ENCODE results near the gene ZFP36L2. TPM values are rescaled to one million over a fixed set of nuclear protein-coding genes. Genes with fewer than 3 reads are reported as not detected.
A peak's percentile ranks its signal among the peaks of the same experiment; 100 is the strongest.

Gene ZFP36L2
- total RNA-seq, 4 donors from 2014 or later = 114 to 305 (median 208) TPM

DNA sequence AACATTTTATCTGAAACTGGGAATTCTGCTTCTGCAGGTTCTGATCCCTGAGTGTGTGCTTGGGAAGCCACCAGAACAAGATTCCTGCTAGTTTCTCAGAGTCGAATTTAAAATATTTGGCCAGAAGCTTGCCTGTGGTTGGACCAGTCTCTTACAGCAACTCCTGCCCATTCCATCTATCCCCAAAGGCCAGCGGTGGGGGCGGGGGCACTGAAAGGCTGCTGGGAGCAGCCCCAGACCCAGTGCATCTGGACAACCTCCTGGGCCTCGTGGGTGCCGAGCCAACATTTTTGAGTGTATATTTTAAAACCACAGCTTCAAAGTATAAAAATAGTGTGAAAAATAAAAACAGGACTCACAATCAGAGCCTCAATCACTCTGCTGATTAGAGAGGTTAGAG, 38.6 kb upstream of the ZFP36L2 start:
- 71% methylated on average over 5 of the region's 5 CpGs; no CpG with 5 or more reads in 1 of the 2 donors for WGBS, 2 donors (ENCODE audit: low coverage in 1 of 2)
- H3K4me1 ChIP-seq = peaks cover 10 to 48% (median 23%) of the 10 kb centered on the region in 4 donors
- in situ Hi-C loops (cut with MboI; ENCODE audit: low pct_ligation_motif_present in 1 of 4, low pct_unique_long_range_greater_than_20kb in 1 of 4, low sequenced_read_pairs in 3 of 4) = loop anchor here in 1 of 4 donors (25.0 kb wide), 1 partner anchor 428 kb away; no protein-coding TSS in a partner anchor
- TF ChIP-seq, protein P1, sequence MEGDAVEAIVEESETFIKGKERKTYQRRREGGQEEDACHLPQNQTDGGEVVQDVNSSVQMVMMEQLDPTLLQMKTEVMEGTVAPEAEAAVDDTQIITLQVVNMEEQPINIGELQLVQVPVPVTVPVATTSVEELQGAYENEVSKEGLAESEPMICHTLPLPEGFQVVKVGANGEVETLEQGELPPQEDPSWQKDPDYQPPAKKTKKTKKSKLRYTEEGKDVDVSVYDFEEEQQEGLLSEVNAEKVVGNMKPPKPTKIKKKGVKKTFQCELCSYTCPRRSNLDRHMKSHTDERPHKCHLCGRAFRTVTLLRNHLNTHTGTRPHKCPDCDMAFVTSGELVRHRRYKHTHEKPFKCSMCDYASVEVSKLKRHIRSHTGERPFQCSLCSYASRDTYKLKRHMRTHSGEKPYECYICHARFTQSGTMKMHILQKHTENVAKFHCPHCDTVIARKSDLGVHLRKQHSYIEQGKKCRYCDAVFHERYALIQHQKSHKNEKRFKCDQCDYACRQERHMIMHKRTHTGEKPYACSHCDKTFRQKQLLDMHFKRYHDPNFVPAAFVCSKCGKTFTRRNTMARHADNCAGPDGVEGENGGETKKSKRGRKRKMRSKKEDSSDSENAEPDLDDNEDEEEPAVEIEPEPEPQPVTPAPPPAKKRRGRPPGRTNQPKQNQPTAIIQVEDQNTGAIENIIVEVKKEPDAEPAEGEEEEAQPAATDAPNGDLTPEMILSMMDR (IDR thresholded peaks at IDR 0.05) = no peak
- TF ChIP-seq EP300 (IDR thresholded peaks at IDR 0.05; ENCODE audit: low read depth) = no peak
- no peak for TF ChIP-seq POLR2A (IDR thresholded peaks at IDR 0.05)
- no peak for TF ChIP-seq POLR2AphosphoS5 (IDR thresholded peaks at IDR 0.05)
- H3K27me3 ChIP-seq = no peaks in the 10 kb centered on the region
- intact Hi-C loops (cut with DNase I; ENCODE audit: low total_unique reads) = loop anchor here (10.0 kb wide), 1 partner anchor 190 kb away; no protein-coding TSS in a partner anchor
- no peaks in the 10 kb centered on the region for H3K9me3 ChIP-seq
- DNase-seq = no peak
- no peak overlapping the region for H3K4me3 ChIP-seq
- peak overlapping the region; percentile 77 to 86 (median 84) for H3K27ac ChIP-seq
- H3K36me3 ChIP-seq = no peaks in the 10 kb centered on the region

DNA sequence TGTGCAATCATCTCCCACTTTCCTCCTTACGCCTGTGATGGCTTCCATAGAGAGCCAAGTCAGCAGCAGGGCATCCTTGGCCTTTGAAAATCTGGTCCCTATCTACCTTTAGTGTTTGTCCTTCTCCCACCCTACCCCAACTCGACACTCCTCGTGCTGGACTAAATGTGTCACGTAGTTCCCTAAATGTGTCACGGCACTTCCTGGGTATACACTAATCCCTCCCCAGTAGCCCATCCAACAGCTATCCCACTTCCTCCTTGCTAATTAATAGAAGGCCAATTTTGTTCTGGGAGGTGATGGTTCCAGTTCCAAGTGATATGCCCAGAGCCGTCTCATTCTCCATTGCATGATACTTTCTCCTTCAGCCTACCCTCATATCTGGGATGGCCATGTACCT, 36.5 kb upstream of the ZFP36L2 start:
- H3K36me3 ChIP-seq = no peaks in the 10 kb centered on the region
- DNase-seq = no peak
- TF ChIP-seq EP300 (IDR thresholded peaks at IDR 0.05; ENCODE audit: low read depth) (no peak), POLR2AphosphoS5 (IDR thresholded peaks at IDR 0.05) (no peak), POLR2A (IDR thresholded peaks at IDR 0.05) (no peak)
- TF ChIP-seq, protein P1 (IDR thresholded peaks at IDR 0.05) = no peak
- H3K27me3 ChIP-seq = no peaks in the 10 kb centered on the region
- H3K4me1 ChIP-seq = peaks cover 0 to 27% (median 7%) of the 10 kb centered on the region in 4 donors
- in situ Hi-C loops (cut with MboI; ENCODE audit: low pct_ligation_motif_present in 1 of 4, low pct_unique_long_range_greater_than_20kb in 1 of 4, low sequenced_read_pairs in 3 of 4) (loop anchor here in 1 of 4 donors (25.0 kb wide), 1 partner anchor 426 kb away; no protein-coding TSS in a partner anchor), intact Hi-C loops (cut with DNase I; ENCODE audit: low total_unique reads) (loop anchor here (10.0 kb wide), 1 partner anchor 192 kb away; no protein-coding TSS in a partner anchor)
- 94 to 100% methylated on average over 6 of the region's 6 CpGs for WGBS, 2 donors (ENCODE audit: low coverage in 1 of 2)
- no peaks in the 10 kb centered on the region for H3K9me3 ChIP-seq
- H3K27ac ChIP-seq = no peak overlapping the region
- H3K4me3 ChIP-seq = no peak overlapping the region

DNA sequence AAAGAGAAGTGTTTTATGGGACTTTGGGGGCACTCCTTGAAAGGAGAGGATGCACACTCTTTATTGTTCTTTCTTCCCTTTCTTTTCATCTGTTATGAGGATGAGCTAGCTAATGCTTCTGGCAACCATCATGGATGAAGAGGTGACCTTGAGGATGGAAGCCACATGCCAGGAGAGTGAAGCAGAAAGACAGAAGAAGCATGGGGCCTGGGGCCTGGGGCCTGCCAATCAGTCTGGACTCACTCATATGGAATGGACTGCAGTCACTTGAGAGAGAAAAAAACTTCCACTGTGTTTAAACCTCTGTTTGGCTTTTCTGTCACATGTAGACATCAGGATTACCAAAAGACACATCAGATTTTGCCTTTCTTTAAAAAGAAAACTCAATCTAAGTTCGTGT, 35.8 kb upstream of the ZFP36L2 start:
- Histone ChIP-seq H3K4me3 (no peak overlapping the region), H3K4me1 (peaks cover 0 to 20% (median 7%) of the 10 kb centered on the region in 4 donors), H3K27ac (no peak overlapping the region), H3K9me3 (no peaks in the 10 kb centered on the region), H3K27me3 (no peaks in the 10 kb centered on the region), H3K36me3 (no peaks in the 10 kb centered on the region)
- intact Hi-C loops (cut with DNase I; ENCODE audit: low total_unique reads) = loop anchor here (10.0 kb wide), 1 partner anchor 193 kb away; no protein-coding TSS in a partner anchor
- WGBS, 2 donors (ENCODE audit: low coverage in 1 of 2) = 88 to 100% methylated on average over 1 of the region's 1 CpG
- in situ Hi-C loops (cut with MboI; ENCODE audit: low pct_ligation_motif_present in 1 of 4, low pct_unique_long_range_greater_than_20kb in 1 of 4, low sequenced_read_pairs in 3 of 4) = loop anchor here in 1 of 4 donors (25.0 kb wide), 1 partner anchor 425 kb away; no protein-coding TSS in a partner anchor
- no peak for DNase-seq
- TF ChIP-seq POLR2AphosphoS5 (IDR thresholded peaks at IDR 0.05) = no peak
- TF ChIP-seq POLR2A (IDR thresholded peaks at IDR 0.05) = no peak
- TF ChIP-seq EP300 (IDR thresholded peaks at IDR 0.05; ENCODE audit: low read depth) = no peak
- TF ChIP-seq, protein P1 (IDR thresholded peaks at IDR 0.05) = no peak

DNA sequence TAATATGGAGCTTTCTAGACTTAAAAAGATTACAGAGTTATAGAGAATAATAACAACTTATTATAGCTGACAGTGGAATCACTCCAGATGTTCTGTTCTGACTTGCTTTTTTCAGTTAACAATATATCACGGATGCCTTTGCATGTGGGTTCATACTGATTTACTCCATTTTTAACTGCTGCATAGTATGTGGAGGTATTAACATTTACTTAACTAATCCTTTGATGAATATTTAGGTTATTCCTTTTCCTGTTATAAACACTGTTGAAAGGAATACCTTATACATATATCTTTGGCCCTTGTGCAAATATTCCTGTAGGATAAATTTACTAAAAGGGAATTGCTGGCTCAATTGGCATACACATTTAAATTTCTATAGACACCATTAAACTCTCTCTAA, 33.1 kb upstream of the ZFP36L2 start:
- Histone ChIP-seq H3K27ac (no peak overlapping the region), H3K9me3 (no peaks in the 10 kb centered on the region), H3K4me1 (peaks cover 0 to 12% (median 4%) of the 10 kb centered on the region in 4 donors), H3K27me3 (no peaks in the 10 kb centered on the region), H3K4me3 (no peak overlapping the region), H3K36me3 (no peaks in the 10 kb centered on the region)
- intact Hi-C loops (cut with DNase I; ENCODE audit: low total_unique reads) = no loop called here
- in situ Hi-C loops (cut with MboI; ENCODE audit: low pct_ligation_motif_present in 1 of 4, low pct_unique_long_range_greater_than_20kb in 1 of 4, low sequenced_read_pairs in 3 of 4) = loop anchor here in 1 of 4 donors (25.0 kb wide), 1 partner anchor 422 kb away; no protein-coding TSS in a partner anchor
- DNase-seq = no peak
- 67 to 93% methylated on average over 1 of the region's 1 CpG for WGBS, 2 donors (ENCODE audit: low coverage in 1 of 2)
- TF ChIP-seq POLR2A (IDR thresholded peaks at IDR 0.05) (no peak), POLR2AphosphoS5 (IDR thresholded peaks at IDR 0.05) (no peak), EP300 (IDR thresholded peaks at IDR 0.05; ENCODE audit: low read depth) (no peak)
- TF ChIP-seq, protein P1 (IDR thresholded peaks at IDR 0.05) = no peak

All from transverse colon (tissue), 4 donors.